ENCODE data around the gene SUOX. TPM values are rescaled to one million over a fixed set of nuclear protein-coding genes. Genes with fewer than 3 reads are reported as not detected.
A peak's percentile ranks its signal among the peaks of the same experiment; 100 is the strongest.
"Not testable (repeated sequence)": the region's sequence is repeated elsewhere in the genome, so short reads cannot be mapped to it uniquely, and the experiment has no call there.

SUOX gene
- polyA plus RNA-seq, 1 of the 3 experiments (the other 2 are of a cell fraction) = 23.2 TPM

DNA sequence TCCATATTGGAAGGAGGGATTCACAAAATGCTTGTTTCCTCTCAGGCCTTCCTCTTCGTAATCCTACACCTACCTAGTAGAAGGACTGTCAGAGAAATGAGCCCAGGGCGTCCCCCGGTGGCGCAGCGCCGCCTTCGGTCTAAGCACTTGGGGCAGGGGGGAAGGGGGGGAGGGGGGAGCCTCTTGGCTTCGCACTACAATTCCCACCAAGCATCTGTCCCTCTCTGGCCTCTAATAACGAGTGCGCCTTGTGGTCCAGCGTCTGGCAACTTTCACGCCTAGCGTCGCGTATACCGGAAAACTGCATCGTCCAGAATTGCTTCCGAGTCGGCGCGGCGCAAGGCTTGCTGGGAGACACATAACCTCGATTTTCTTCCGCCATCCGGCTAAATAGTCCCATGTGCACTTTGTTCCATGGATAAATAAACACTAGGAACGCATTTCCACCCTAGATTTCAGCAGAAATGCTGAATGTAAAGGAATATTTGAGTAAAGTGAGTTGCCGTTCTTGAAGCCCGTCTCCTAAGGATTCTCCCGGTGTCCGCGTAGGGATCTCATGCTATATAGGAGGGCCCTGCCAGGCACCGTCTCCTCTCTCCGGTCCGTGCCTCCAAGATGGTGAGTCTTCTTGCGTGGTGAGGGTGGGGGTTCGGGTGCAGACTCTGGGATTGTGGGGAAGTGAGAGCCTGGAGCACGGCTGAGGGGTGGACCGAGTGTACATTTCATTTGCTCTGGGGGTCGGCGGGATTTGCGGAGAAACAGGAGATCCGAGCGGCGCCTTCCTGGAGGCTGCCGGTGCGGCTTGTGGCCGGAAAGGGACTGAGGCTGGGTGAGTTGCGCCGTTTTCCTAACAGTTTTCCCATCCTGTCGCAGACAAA lies 44.7 kb downstream of the SUOX start, which contains the start of gene RPS26 (continued):
- TF ChIP-seq CHD2 (IDR thresholded peaks at IDR 0.05; ENCODE audit: low read length, partially characterized antibody) (peak; percentile 97), YY1 (IDR thresholded peaks at IDR 0.05; ENCODE audit: low read depth) (peak; percentile 81; the same call in 1 of the 2 replicates), SMC3 (IDR thresholded peaks at IDR 0.05; ENCODE audit: low read depth, low read length) (peak; percentile 50), EZH2phosphoT487 (IDR thresholded peaks at IDR 0.05; ENCODE audit: borderline replicate concordance, low read depth) (no peak), RFX5 (IDR thresholded peaks at IDR 0.05; ENCODE audit: low read length) (0 out of 2 replicates have a peak, but pooled peaks have one; percentile 22), TAF1 (IDR thresholded peaks at IDR 0.05; ENCODE audit: borderline replicate concordance, low read depth, low read length) (peak; percentile 98), MXI1 (IDR thresholded peaks at IDR 0.05; ENCODE audit: low read depth, low read length) (peak; percentile 60; the same call in 1 of the 2 replicates), POLR2AphosphoS5 (IDR thresholded peaks at IDR 0.05; ENCODE audit: low read depth, low read length) (peak; percentile 100), TCF12 (IDR thresholded peaks at IDR 0.05) (peak; percentile 18; the same call in 1 of the 2 replicates), GATA2 (CRISPR knock-in tag; IDR thresholded peaks at IDR 0.05) (no peak), EP300 (IDR thresholded peaks at IDR 0.05; ENCODE audit: borderline replicate concordance in 1 of 2, low read depth in 1 of 2, low read length in 1 of 2) (no peak), MEF2A (IDR thresholded peaks at IDR 0.05; ENCODE audit: borderline replicate concordance, low read depth) (no peak), ELF1 (IDR thresholded peaks at IDR 0.05) (peak; percentile 93), GABPA (IDR thresholded peaks at IDR 0.05; ENCODE audit: low read depth) (peak; percentile 97), RAD21 (IDR thresholded peaks at IDR 0.05; ENCODE audit: low read length) (peak; percentile 71), RXRA (IDR thresholded peaks at IDR 0.05; ENCODE audit: borderline replicate concordance, low read depth) (no peak), SIN3A (IDR thresholded peaks at IDR 0.05; ENCODE audit: borderline replicate concordance, low read depth, low read length) (peak; percentile 75), FOXJ3 (CRISPR knock-in tag; IDR thresholded peaks at IDR 0.05) (no peak), NRF1 (IDR thresholded peaks at IDR 0.05; ENCODE audit: low read depth, low read length) (peak; percentile 32; the same call in 1 of the 2 replicates)
- TF ChIP-seq, protein P1, sequence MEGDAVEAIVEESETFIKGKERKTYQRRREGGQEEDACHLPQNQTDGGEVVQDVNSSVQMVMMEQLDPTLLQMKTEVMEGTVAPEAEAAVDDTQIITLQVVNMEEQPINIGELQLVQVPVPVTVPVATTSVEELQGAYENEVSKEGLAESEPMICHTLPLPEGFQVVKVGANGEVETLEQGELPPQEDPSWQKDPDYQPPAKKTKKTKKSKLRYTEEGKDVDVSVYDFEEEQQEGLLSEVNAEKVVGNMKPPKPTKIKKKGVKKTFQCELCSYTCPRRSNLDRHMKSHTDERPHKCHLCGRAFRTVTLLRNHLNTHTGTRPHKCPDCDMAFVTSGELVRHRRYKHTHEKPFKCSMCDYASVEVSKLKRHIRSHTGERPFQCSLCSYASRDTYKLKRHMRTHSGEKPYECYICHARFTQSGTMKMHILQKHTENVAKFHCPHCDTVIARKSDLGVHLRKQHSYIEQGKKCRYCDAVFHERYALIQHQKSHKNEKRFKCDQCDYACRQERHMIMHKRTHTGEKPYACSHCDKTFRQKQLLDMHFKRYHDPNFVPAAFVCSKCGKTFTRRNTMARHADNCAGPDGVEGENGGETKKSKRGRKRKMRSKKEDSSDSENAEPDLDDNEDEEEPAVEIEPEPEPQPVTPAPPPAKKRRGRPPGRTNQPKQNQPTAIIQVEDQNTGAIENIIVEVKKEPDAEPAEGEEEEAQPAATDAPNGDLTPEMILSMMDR (IDR thresholded peaks at IDR 0.05) = peak; percentile 50
- TF ChIP-seq, protein P2, sequence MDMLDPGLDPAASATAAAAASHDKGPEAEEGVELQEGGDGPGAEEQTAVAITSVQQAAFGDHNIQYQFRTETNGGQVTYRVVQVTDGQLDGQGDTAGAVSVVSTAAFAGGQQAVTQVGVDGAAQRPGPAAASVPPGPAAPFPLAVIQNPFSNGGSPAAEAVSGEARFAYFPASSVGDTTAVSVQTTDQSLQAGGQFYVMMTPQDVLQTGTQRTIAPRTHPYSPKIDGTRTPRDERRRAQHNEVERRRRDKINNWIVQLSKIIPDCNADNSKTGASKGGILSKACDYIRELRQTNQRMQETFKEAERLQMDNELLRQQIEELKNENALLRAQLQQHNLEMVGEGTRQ (IDR thresholded peaks at IDR 0.05; ENCODE audit: borderline replicate concordance, low read depth, low read length) = no peak
- TF ChIP-seq, protein P3, sequence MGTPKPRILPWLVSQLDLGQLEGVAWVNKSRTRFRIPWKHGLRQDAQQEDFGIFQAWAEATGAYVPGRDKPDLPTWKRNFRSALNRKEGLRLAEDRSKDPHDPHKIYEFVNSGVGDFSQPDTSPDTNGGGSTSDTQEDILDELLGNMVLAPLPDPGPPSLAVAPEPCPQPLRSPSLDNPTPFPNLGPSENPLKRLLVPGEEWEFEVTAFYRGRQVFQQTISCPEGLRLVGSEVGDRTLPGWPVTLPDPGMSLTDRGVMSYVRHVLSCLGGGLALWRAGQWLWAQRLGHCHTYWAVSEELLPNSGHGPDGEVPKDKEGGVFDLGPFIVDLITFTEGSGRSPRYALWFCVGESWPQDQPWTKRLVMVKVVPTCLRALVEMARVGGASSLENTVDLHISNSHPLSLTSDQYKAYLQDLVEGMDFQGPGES (IDR thresholded peaks at IDR 0.05; ENCODE audit: low read depth, low read length) = no peak
- TF ChIP-seq, protein P4, sequence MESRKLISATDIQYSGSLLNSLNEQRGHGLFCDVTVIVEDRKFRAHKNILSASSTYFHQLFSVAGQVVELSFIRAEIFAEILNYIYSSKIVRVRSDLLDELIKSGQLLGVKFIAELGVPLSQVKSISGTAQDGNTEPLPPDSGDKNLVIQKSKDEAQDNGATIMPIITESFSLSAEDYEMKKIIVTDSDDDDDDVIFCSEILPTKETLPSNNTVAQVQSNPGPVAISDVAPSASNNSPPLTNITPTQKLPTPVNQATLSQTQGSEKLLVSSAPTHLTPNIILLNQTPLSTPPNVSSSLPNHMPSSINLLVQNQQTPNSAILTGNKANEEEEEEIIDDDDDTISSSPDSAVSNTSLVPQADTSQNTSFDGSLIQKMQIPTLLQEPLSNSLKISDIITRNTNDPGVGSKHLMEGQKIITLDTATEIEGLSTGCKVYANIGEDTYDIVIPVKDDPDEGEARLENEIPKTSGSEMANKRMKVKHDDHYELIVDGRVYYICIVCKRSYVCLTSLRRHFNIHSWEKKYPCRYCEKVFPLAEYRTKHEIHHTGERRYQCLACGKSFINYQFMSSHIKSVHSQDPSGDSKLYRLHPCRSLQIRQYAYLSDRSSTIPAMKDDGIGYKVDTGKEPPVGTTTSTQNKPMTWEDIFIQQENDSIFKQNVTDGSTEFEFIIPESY (IDR thresholded peaks at IDR 0.05; ENCODE audit: borderline replicate concordance, low read depth) = no peak
- TF ChIP-seq, protein P5, sequence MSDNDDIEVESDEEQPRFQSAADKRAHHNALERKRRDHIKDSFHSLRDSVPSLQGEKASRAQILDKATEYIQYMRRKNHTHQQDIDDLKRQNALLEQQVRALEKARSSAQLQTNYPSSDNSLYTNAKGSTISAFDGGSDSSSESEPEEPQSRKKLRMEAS (IDR thresholded peaks at IDR 0.05; ENCODE audit: low read depth) = peak; percentile 92

DNA sequence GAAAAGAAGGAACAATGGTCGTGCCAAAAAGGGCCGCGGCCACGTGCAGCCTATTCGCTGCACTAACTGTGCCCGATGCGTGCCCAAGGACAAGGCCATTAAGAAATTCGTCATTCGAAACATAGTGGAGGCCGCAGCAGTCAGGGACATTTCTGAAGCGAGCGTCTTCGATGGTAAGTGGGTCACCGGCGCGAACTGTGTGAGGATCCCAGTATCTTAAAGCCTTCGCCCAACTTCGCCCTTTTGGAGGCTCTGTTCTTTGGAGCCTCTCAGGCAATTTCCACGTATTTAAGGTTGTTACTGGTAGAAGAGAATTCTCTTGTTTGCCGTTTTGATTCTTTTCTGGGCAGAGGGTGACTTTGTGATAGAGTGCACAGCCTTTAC lies 45.3 kb downstream of the SUOX start:
- POLR2A ChIA-PET; H3K9me2 ChIP-seq; DNase-seq; CTCF ChIA-PET; H3K4me1 ChIP-seq (ENCODE audit: control insufficient read depth in 1 of 2, insufficient read depth in 2 of 2, low read depth in 1 of 2, low read length in 1 of 2); H3K9me3 ChIP-seq; H2AFZ ChIP-seq (ENCODE audit: low read depth); H3K27me3 ChIP-seq (ENCODE audit: insufficient read depth): not testable (repeated sequence)
- 0% methylated on average over 20 of the region's 20 CpGs for WGBS (ENCODE audit: low lambda C conversion rate)
- peak overlapping the region; percentile 90 to 98 for H3K27ac ChIP-seq (ENCODE audit: low read depth in 2 of 2, low read length in 1 of 2)
- H3K4me3 ChIP-seq (ENCODE audit: low read depth in 2 of 2, low read length in 1 of 2) = peak overlapping the region; percentile 81 to 93
- peaks cover 14% of the 10 kb centered on the region for H4K20me1 ChIP-seq (ENCODE audit: insufficient read depth)
- H3K79me2 ChIP-seq (ENCODE audit: insufficient read depth) = peaks cover 22% of the 10 kb centered on the region
- H3K36me3 ChIP-seq (replicated peaks in 1 of 2; ENCODE audit: control insufficient read depth in 1 of 2, insufficient read depth in 2 of 2, low read length in 1 of 2) = peaks cover 25 to 29% of the 10 kb centered on the region in 2 experiments
- peaks cover 40% of the 10 kb centered on the region for H3F3A ChIP-seq (replicated peaks; ENCODE audit: insufficient read depth)
- peak overlapping the region; percentile 82 for H3K4me2 ChIP-seq
- peak overlapping the region; percentile 97 for H3K9ac ChIP-seq

Measured in SK-N-SH (cell line).